ENCODE results near the gene BTRC. TPM values are rescaled to one million over a fixed set of nuclear protein-coding genes. Genes with fewer than 3 reads are reported as not detected.

The BTRC gene
- total RNA-seq, 1 donor from 2014 or later = 19.4 TPM

- Mint-ChIP-seq H3K4me3 (no peak overlapping the region), H3K36me3 (ENCODE audit: low read depth) (no peaks in the 10 kb centered on the region), H3K27ac (no peak overlapping the region), H3K27me3 (no peaks in the 10 kb centered on the region), H3K4me1 (peaks cover 20% of the 10 kb centered on the region), H3K9me3 (no peaks in the 10 kb centered on the region)
- intact Hi-C loops (cut with micrococcal nuclease) = no loop called here
- POLR2A ChIA-PET = no interaction called here
- DNase-seq (no peak), ATAC-seq (ENCODE audit: low read depth) (no peak)
- no peak for TF ChIP-seq CTCF (IDR thresholded peaks at IDR 0.05)
- CTCF ChIA-PET = no interaction called here
Observed at GRCh38 chr10:101450277-101451080, 96.5 kb downstream of the BTRC start.

- Mint-ChIP-seq H3K4me1 (peaks cover 20% of the 10 kb centered on the region), H3K27ac (no peak overlapping the region), H3K4me3 (no peak overlapping the region), H3K9me3 (no peaks in the 10 kb centered on the region), H3K36me3 (ENCODE audit: low read depth) (no peaks in the 10 kb centered on the region), H3K27me3 (no peaks in the 10 kb centered on the region)
- POLR2A ChIA-PET = no interaction called here
- no peak for TF ChIP-seq CTCF (IDR thresholded peaks at IDR 0.05)
- ATAC-seq (ENCODE audit: low read depth) (no peak), DNase-seq (no peak)
- intact Hi-C loops (cut with micrococcal nuclease) = no loop called here
- CTCF ChIA-PET = interaction anchor here (1.8 to 2.6 kb wide), 2 partner anchors 10 to 16 kb away, joined by 4 to 10 read pairs; no protein-coding TSS in a partner anchor
Observed at GRCh38 chr10:101451261-101451660, 97.3 kb downstream of the BTRC start.

GRCh38 chr10:101451667-101452069, 97.7 kb downstream of the BTRC start:
- Mint-ChIP-seq H3K4me1 (peaks cover 20% of the 10 kb centered on the region), H3K27ac (no peak overlapping the region), H3K9me3 (no peaks in the 10 kb centered on the region), H3K27me3 (no peaks in the 10 kb centered on the region), H3K4me3 (no peak overlapping the region), H3K36me3 (ENCODE audit: low read depth) (no peaks in the 10 kb centered on the region)
- intact Hi-C loops (cut with micrococcal nuclease) = no loop called here
- ChIA-PET POLR2A (no interaction called here), CTCF (interaction anchor here (1.8 to 2.6 kb wide), 2 partner anchors 10 to 15 kb away, joined by 4 to 10 read pairs; no protein-coding TSS in a partner anchor)
- ATAC-seq (ENCODE audit: low read depth) (no peak), DNase-seq (no peak)
- no peak for TF ChIP-seq CTCF (IDR thresholded peaks at IDR 0.05)

- H3K9me3 Mint-ChIP-seq = no peaks in the 10 kb centered on the region
- POLR2A ChIA-PET = no interaction called here
- H3K4me1 Mint-ChIP-seq = peaks cover 20% of the 10 kb centered on the region
- H3K36me3 Mint-ChIP-seq (ENCODE audit: low read depth) = no peaks in the 10 kb centered on the region
- intact Hi-C loops (cut with micrococcal nuclease) = no loop called here
- no peak for TF ChIP-seq CTCF (IDR thresholded peaks at IDR 0.05)
- H3K27ac Mint-ChIP-seq = no peak overlapping the region
- DNase-seq = no peak
- CTCF ChIA-PET = interaction anchor here (1.2 to 2.6 kb wide), 3 partner anchors 8 to 15 kb away, joined by 4 to 10 read pairs (median 5); no protein-coding TSS in a partner anchor
- no peak for ATAC-seq (ENCODE audit: low read depth)
- H3K27me3 Mint-ChIP-seq = no peaks in the 10 kb centered on the region
- H3K4me3 Mint-ChIP-seq = no peak overlapping the region
Observed at GRCh38 chr10:101452176-101452575, 98.2 kb downstream of the BTRC start.

GRCh38 chr10:101452593-101452992, 98.6 kb downstream of the BTRC start:
- Mint-ChIP-seq H3K27ac (no peak overlapping the region), H3K27me3 (no peaks in the 10 kb centered on the region), H3K4me3 (no peak overlapping the region), H3K36me3 (ENCODE audit: low read depth) (no peaks in the 10 kb centered on the region), H3K4me1 (peaks cover 20% of the 10 kb centered on the region), H3K9me3 (no peaks in the 10 kb centered on the region)
- TF ChIP-seq CTCF (IDR thresholded peaks at IDR 0.05) = no peak
- ChIA-PET POLR2A (no interaction called here), CTCF (interaction anchor here (1.2 to 2.6 kb wide), 3 partner anchors 9 to 15 kb away, joined by 4 to 10 read pairs (median 5); no protein-coding TSS in a partner anchor)
- ATAC-seq (ENCODE audit: low read depth) (no peak), DNase-seq (no peak)
- intact Hi-C loops (cut with micrococcal nuclease) = no loop called here

All from activated B cell treated with CpG ODN at 0.5 μM for 24 hours (primary cell).